GM21526 (cell line): ENCODE data around the gene C3orf22.

Experiments
- ATAC-seq: cut with Tn5 transposase; IDR thresholded peaks from one replicate; pipeline ENCODE4 v1.9.1; 2021; ENCODE audit warnings: moderate library complexity; ENCODE audit not compliant: unreplicated experiment, low FRiP score

Gene C3orf22

DNA sequence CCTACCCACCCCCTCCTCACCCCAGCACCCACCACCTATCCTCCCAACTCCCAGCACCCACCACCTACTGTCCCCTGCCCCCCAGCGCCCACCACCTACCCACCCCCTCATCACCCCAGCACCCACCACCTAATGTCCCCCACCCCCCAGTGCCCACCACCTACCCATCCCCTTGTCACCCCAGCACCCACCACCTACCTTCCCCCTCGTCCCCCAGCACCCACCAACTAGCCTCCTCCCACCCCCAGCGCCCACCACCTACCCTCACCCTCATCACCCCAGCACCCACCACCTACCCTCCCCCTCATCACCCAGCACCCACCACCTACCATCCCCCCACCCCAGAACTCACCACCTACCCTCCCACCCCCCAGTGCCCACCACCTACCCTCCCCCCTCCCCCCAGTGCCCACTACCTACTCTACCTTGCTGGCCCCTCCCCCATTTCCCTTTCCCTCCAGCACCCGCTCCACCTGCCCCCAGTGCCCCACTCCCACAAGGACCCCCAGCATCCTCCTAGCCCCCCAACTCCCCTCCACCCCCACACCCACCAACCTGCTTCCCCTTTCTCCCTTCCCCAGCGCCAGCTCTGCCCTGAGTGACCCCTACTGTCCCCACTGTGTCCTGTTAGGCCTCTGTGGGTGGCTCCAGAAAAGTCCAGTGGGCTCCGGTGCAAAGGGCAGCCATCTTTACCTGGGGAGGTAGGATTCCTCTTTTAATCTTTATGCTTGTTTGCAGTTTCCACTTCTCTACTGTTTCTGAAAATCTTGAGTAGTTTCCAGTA lies 42.4 kb downstream of the C3orf22 start:
- ATAC-seq = no peak

DNA sequence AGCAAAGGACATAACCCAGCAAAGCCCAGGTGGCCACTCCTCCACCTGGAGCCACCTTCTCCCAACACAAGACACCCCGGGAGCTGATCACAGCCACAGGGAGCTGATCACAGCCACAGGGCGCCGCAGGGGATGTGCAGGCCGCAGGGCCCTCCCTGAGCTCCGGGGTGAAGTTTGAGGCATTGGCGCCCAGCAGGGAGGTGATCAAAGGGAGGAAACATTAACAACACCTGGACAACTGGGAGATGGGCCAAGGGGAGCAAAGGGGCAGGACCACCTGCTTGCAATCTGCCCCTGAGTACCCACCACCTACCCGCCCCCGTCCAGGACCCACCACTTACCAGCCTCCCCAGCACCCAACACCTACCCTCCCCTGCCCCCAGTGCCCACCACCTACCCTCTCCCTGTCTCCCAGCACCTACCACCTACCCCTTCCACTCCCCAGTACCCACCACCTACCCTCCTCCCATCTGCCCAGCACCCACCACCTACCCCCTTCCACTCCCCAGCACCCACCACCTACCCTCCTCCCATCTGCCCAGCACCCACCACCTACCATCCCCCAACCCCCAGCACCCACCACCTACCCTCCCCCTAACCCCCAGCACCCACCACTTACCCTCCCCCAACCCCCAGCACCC lies 43.5 kb downstream of the C3orf22 start:
- no peak for ATAC-seq

DNA sequence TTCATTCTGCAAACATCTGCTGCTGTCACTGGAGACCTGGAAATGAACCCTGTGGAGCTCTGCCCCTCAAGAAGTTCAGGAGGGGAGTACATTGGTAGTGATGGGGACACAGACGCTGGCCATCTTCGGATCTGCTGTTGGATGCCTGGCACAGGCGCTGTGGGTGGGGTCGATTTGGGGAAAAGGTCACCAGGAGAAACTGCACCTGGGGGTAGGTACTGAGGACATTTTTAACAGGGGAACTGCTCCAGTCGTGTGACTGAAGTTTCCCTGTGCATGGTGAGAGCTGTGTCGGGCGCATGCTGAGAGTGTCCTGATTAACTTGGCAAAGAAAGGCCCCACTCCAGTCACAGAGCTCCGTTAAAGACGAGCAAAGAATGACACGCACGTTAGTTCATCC lies 44.6 kb downstream of the C3orf22 start:
- ATAC-seq = no peak

DNA sequence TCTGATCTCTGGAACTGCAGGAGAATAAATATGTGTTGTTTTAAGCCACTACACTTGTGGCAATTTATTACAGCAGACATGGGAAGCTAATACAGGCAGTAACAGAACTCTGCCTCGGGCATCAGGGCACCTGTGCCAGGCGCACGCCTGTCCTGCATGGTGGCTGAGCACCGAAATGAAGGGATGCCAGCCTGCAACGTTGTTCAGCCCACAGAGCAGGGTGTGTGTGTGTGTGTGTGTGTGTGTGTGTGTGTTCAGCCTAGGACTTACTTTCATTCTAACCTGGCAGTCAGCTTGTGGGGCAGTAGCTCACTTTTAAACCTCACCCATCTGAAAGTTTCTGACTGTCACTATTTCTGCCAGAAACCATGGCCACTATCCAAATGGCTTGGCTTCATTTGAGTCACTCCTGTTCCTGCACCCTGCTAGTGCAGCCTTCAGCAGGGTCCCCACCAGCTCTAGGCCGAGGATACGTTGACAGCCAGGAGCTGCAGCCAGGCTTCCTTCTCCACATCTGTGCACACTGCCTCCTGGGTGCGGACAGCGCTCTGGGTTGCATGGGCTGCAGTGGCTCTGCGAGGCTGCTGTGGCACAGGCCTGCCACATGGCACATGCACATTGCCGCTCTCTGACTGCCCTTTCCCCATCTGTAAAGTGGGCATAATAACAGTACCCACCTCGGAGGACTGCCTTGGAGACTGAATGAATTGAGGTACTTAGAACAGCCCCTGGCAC lies 45.6 kb downstream of the C3orf22 start:
- no peak for ATAC-seq

GRCh38 chr3:126512026-126512425 lies 46.7 kb downstream of the C3orf22 start:
- no peak for ATAC-seq

- no peak for ATAC-seq
Observed at GRCh38 chr3:126511291-126511690, 47.4 kb downstream of the C3orf22 start.

DNA sequence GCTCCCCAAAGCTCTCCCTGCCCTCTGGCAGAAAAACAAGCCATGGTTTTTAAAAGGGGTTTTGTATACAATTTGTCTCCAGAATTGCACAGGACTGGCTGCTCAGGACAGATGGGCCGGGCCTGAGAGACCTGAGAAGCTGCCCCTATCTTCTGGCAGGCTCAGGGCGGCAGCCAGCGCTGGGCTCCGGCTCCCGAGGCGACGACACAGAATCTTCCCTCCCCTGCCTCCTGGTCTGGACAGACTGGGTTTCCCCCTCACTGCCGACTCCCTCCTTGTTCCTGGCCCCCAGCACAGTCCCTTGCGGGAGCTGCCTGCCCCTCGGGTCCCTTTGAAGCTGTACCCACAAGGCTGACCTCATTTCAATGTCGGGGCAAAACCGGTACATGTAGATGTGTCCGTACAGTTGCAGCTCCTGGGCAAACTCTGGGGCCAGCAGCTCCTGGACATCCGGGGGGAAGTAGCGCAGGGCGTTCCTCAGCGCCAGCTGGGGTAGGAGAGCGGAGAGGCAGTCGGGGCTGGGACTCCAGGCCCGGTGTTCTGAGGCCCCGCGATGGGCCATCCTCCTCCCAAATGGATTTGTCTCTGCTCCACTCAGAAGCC lies 48.3 kb downstream of the C3orf22 start:
- ATAC-seq = no peak

GRCh38 chr3:126509597-126510307 lies 49.0 kb downstream of the C3orf22 start:
- ATAC-seq = no peak

GRCh38 chr3:126508564-126508964 lies 50.2 kb downstream of the C3orf22 start:
- ATAC-seq = no peak

DNA sequence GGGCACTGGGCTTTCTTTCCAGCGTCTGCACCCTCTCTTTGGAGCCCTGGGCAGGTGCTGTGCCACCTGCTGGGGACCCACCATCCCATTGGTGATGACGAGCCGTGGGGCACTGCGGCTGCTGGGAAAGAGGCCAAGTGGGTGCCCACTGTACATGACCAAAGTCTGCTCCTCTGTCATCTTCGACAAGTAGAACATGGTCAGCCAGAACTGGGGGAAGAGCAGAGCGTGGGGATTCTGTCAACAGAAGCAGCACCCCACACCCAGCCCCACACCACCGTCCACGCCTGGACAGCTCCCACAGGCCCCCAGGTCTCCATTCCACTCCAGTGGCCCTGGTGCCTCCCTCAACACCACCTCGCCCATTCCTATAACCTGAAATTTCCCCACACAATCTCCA lies 50.8 kb downstream of the C3orf22 start:
- no peak for ATAC-seq

GRCh38 chr3:126503701-126504100 lies 55.0 kb downstream of the C3orf22 start:
- ATAC-seq = no peak

- no peak for ATAC-seq
Observed at GRCh38 chr3:126502656-126503055, 56.1 kb downstream of the C3orf22 start.

GRCh38 chr3:126501736-126502135 lies 57.0 kb downstream of the C3orf22 start:
- no peak for ATAC-seq

GRCh38 chr3:126501054-126501453 lies 57.7 kb downstream of the C3orf22 start:
- ATAC-seq = no peak

DNA sequence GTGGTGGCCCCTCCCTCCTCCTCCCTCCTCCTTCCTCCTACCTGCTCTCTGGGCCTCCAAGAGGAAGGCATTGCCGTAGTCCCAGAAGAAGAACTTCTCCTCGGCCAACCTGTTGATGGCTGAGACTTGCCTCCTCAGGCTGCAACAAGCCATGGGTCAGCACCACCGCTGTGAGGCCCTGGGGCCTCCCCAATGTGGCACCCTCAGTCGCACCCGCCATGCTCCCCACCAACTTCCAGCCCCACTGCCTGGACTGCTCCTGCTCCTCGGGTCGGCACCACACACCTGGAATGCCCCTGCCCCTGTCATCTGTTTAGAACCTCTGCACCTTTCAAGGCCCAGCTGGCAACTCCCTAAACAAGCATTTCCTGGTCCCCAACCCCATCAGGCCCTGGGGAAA lies 58.7 kb downstream of the C3orf22 start:
- no peak for ATAC-seq
